PFSK-1 (cell line): ENCODE results near the gene TMEM26.

ENCODE experiments used
- POLR2AphosphoS5 ChIP-seq: IDR thresholded peaks from 2 replicates; pipeline ENCODE4 v1.6.1; 2012; ENCODE audit warnings: low read depth, mild to moderate bottlenecking, control low read depth, low read length, moderate library complexity
- REST ChIP-seq, 2 experiments: IDR thresholded peaks; 2 replicates each; pipeline versions ENCODE4 v1.6.1 to v1.8.0; 2011 to 2012; ENCODE audit warnings: low read depth in 2 of 2, low read length in 2 of 2, control low read depth in 1 of 2, inconsistent platforms in 1 of 2, mild to moderate bottlenecking in 1 of 2, moderate library complexity in 1 of 2; ENCODE audit not compliant: insufficient read depth in 1 of 2
- SIN3A ChIP-seq: IDR thresholded peaks from 2 replicates; pipeline ENCODE4 v1.6.1; 2012; ENCODE audit warnings: mild to moderate bottlenecking, low read length, moderate library complexity, borderline replicate concordance; ENCODE audit not compliant: insufficient read depth
- TAF1 ChIP-seq: IDR thresholded peaks from 2 replicates; pipeline ENCODE4 v1.6.1; 2012; ENCODE audit warnings: low read length, control low read depth, borderline replicate concordance; ENCODE audit not compliant: insufficient read depth

GRCh38 chr10:61451357-61451756 lies 1.8 kb downstream of the TMEM26 start:
- TF ChIP-seq REST (IDR thresholded peaks at IDR 0.05; ENCODE audit: insufficient read depth in 1 of 2, low read depth in 2 of 2, low read length in 2 of 2): no peak
- no peak for TF ChIP-seq TAF1
- no peak for TF ChIP-seq POLR2AphosphoS5
- TF ChIP-seq SIN3A: no peak
